LoVo (cell line): ENCODE measurements around the gene FOXD4L4.
"Not testable (repeated sequence)": the region's sequence is repeated elsewhere in the genome, so short reads cannot be mapped to it uniquely, and the experiment has no call there.

Experiments used
- DNase-seq: peaks from one replicate; pipeline ENCODE4 v3.0.0-alpha.2; 2016; ENCODE audit warnings: low spot score

Gene FOXD4L4

DNA sequence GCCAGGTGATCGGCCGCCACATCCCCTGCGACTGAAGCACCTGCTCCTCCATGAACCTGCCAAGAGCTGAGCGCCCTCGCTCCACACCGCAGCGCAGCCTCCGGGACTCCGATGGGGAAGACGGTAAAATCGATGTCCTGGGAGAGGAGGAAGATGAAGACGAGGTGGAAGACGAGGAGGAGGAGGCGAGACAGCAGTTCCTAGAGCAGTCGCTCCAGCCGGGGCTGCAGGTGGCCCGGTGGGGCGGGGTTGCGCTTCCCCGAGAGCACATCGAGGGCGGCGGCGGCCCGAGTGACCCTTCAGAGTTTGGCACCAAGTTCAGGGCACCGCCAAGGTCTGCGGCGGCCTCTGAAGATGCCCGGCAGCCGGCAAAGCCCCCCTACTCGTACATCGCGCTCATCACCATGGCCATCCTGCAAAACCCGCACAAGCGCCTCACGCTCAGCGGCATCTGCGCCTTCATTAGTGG, at the start of gene FOXD4L4:
FOXD4L4 (plus strand) TSS at position 51 of the 469 bp plus-strand sequence; CDS start at position 51, 0 bp downstream.
- not testable (repeated sequence) for DNase-seq

DNA sequence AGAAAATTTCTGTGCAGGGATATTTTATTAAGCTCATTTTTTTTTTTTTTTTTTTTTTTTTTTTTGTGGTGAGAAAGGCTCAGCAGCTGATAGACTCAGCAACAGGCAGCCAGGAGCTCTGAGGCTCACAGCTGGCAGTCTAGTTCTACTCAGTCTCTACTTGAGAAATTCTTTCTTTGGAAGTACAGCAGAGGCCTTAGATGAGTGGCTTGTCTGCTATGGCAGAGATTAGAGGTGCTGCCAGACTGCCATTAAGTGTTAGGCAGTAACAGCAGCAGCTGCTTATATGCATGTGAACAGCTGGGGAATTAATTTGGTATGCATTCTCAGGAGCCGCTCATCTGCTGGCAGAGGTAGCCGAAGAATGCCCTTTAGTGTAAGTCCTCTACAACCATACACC, 33.4 kb upstream of the FOXD4L4 start:
- not testable (repeated sequence) for DNase-seq

DNA sequence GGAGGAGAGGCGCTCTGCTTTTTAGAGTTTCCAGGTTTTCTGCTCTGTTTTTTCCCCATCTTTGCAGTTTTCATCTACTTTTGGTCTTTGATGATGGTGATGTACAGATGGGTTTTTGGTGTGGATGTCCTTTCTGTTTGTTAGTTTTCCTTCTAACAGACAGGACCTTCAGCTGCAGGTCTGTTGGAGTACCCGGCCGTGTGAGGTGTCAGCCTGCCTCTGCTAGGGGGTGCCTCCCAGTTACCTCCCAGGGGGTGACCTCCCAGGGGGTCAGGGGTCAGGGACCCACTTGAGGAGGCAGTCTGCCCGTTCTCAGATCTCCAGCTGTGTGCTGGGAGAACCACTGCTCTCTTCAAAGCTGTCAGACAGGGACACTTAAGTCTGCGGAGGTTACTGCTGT, 22.5 kb upstream of the FOXD4L4 start:
- DNase-seq, result not testable (repeated sequence)

GRCh38 chr9:65738133-65738532, 1.2 kb downstream of the FOXD4L4 start:
- not testable (repeated sequence) for DNase-seq
